Mesenchymal stem cell (in vitro differentiated cells and primary cell): ENCODE measurements around the gene TDRD7.

ENCODE experiments used
- DNase-seq: peaks from one replicate; pipeline ENCODE4 v3.0.0-alpha.2; 2013
- H2AFZ ChIP-seq: one replicate; pipeline ENCODE4 v1.6.1; 2013; ENCODE audit warnings: low read depth, mild to moderate bottlenecking, control low read depth, inconsistent platforms, low read length, moderate library complexity
- H2AK5ac ChIP-seq: 2 replicates; pipeline ENCODE4 v1.6.1; 2013; ENCODE audit warnings: low read length, moderate library complexity, mild to moderate bottlenecking, inconsistent platforms; ENCODE audit not compliant: severe bottlenecking
- H2BK120ac ChIP-seq: one replicate; pipeline ENCODE4 v1.6.1; 2013; ENCODE audit warnings: low read depth, mild to moderate bottlenecking, inconsistent platforms, low read length, moderate library complexity
- H2BK12ac ChIP-seq, 2 experiments: one replicate each; pipeline ENCODE4 v1.6.1; 2013; ENCODE audit warnings: inconsistent platforms in 2 of 2, low read length in 2 of 2, mild to moderate bottlenecking in 2 of 2, moderate library complexity in 2 of 2, control low read depth in 1 of 2
- H2BK15ac ChIP-seq: one replicate; pipeline ENCODE4 v1.6.1; 2013; ENCODE audit warnings: mild to moderate bottlenecking, low read depth, inconsistent platforms; ENCODE audit not compliant: poor library complexity, severe bottlenecking
- H2BK5ac ChIP-seq: 2 replicates; pipeline ENCODE4 v1.6.1; 2013; ENCODE audit warnings: low read depth, mild to moderate bottlenecking, low read length, control low read depth, inconsistent platforms; ENCODE audit not compliant: poor library complexity, severe bottlenecking
- H3K14ac ChIP-seq, 2 experiments: one replicate each; pipeline ENCODE4 v1.6.1; 2013; ENCODE audit warnings: inconsistent platforms in 2 of 2, low read length in 2 of 2, control low read depth in 1 of 2, mild to moderate bottlenecking in 1 of 2, moderate library complexity in 1 of 2
- H3K18ac ChIP-seq, 2 experiments: one replicate each; pipeline ENCODE4 v1.6.1; 2013; ENCODE audit warnings: inconsistent platforms in 2 of 2, low read length in 2 of 2, control low read depth in 1 of 2, low read depth in 1 of 2, mild to moderate bottlenecking in 1 of 2
- H3K23ac ChIP-seq, 2 experiments: one replicate each; pipeline ENCODE4 v1.6.1; 2013; ENCODE audit warnings: inconsistent platforms in 2 of 2, low read length in 2 of 2, mild to moderate bottlenecking in 2 of 2, moderate library complexity in 2 of 2, control low read depth in 1 of 2
- H3K27ac ChIP-seq: 2 replicates; pipeline ENCODE4 v1.5.1; 2013; ENCODE audit warnings: mild to moderate bottlenecking, moderate library complexity, low read length, control low read depth, inconsistent platforms; ENCODE audit not compliant: poor library complexity, severe bottlenecking
- H3K27me3 ChIP-seq, 2 experiments: 2 replicates each; pipeline versions ENCODE4 v1.6.1 to v1.7.0; 2013; ENCODE audit warnings: low read length in 2 of 2, mild to moderate bottlenecking in 2 of 2, moderate library complexity in 2 of 2, control low read depth in 1 of 2, inconsistent platforms in 1 of 2; ENCODE audit not compliant: control insufficient read depth in 1 of 2, insufficient read depth in 1 of 2
- H3K36me3 ChIP-seq, 2 experiments: 2 replicates each; pipeline versions ENCODE4 v1.6.1 to v1.7.0; 2013; ENCODE audit warnings: low read length in 2 of 2, control low read depth in 1 of 2, inconsistent platforms in 1 of 2, low read depth in 1 of 2, mild to moderate bottlenecking in 1 of 2; ENCODE audit not compliant: insufficient read depth in 2 of 2, control insufficient read depth in 1 of 2
- H3K4ac ChIP-seq, 2 experiments: one replicate each; pipeline ENCODE4 v1.6.1; 2013; ENCODE audit warnings: inconsistent platforms in 2 of 2, low read length in 2 of 2, mild to moderate bottlenecking in 2 of 2, moderate library complexity in 2 of 2, control low read depth in 1 of 2, low read depth in 1 of 2
- H3K4me1 ChIP-seq: 2 replicates; pipeline ENCODE4 v1.6.1; 2013; ENCODE audit warnings: low read depth, low read length, control low read depth; ENCODE audit not compliant: control insufficient read depth, insufficient read depth
- H3K4me2 ChIP-seq: 2 replicates; pipeline ENCODE4 v1.6.1; 2013; ENCODE audit warnings: low read length, mild to moderate bottlenecking, inconsistent platforms; ENCODE audit not compliant: poor library complexity, severe bottlenecking
- H3K4me3 ChIP-seq, 2 experiments: 2 replicates each; pipeline versions ENCODE4 v1.5.1 to v1.7.0; 2013; ENCODE audit warnings: low read length in 2 of 2, mild to moderate bottlenecking in 2 of 2, control low read depth in 1 of 2, low read depth in 1 of 2; ENCODE audit not compliant: insufficient read depth in 1 of 2
- H3K79me1 ChIP-seq: replicated peaks from 2 replicates; pipeline ENCODE4 v1.6.1; 2013; ENCODE audit warnings: mild to moderate bottlenecking, control low read depth, low read length, inconsistent platforms; ENCODE audit not compliant: poor library complexity, severe bottlenecking
- H3K9ac ChIP-seq: 2 replicates; pipeline ENCODE4 v1.7.0; 2013; ENCODE audit warnings: mild to moderate bottlenecking, low read length, moderate library complexity
- H3K9me3 ChIP-seq: 2 replicates; pipeline ENCODE4 v1.7.0; 2013; ENCODE audit warnings: mild to moderate bottlenecking, low read length; ENCODE audit not compliant: control insufficient read depth
- H4K8ac ChIP-seq: one replicate; pipeline ENCODE4 v1.6.1; 2013; ENCODE audit warnings: inconsistent platforms, mild to moderate bottlenecking, low read length, moderate library complexity
- H4K91ac ChIP-seq: one replicate; pipeline ENCODE4 v1.6.1; 2013; ENCODE audit warnings: mild to moderate bottlenecking, low read length, inconsistent platforms
- WGBS: methylation state at CpG from one replicate; pipeline ENCODE4 v1.1.7; 2013; ENCODE audit warnings: mixed read lengths; 5-methylcytosine and 5-hydroxymethylcytosine counted together

The TDRD7 gene

GRCh38 chr9:97500263-97500662 lies 88.4 kb downstream of the TDRD7 start:
- DNase-seq, result no peak
- no peak overlapping the region for H2BK15ac ChIP-seq
- H3K27ac ChIP-seq, result no peak overlapping the region
- H3K27me3 ChIP-seq, result peaks cover 42 to 43% of the 10 kb centered on the region in 2 experiments
- H3K18ac ChIP-seq, result no peak overlapping the region
- H3K14ac ChIP-seq, result no peak overlapping the region
- H3K9ac ChIP-seq, result no peak overlapping the region
- H4K8ac ChIP-seq, result no peak overlapping the region
- no peaks in the 10 kb centered on the region for H3K9me3 ChIP-seq
- H2AK5ac ChIP-seq, result no peak overlapping the region
- H3K36me3 ChIP-seq, result peaks cover 0 to 13% of the 10 kb centered on the region in 2 experiments
- H4K91ac ChIP-seq, result no peak overlapping the region
- no peak overlapping the region for H3K4me2 ChIP-seq
- H2BK5ac ChIP-seq, result no peak overlapping the region
- no peak overlapping the region for H3K23ac ChIP-seq
- H3K4ac ChIP-seq, result no peak overlapping the region
- H3K4me3 ChIP-seq, result no peak overlapping the region
- no peaks in the 10 kb centered on the region for H3K79me1 ChIP-seq
- no peak overlapping the region for H2BK12ac ChIP-seq
- 65% methylated on average over 4 of the region's 5 CpGs for WGBS
- peaks cover 19% of the 10 kb centered on the region for H3K4me1 ChIP-seq
- no peak overlapping the region for H2AFZ ChIP-seq
- H2BK120ac ChIP-seq, result no peak overlapping the region

- H3K9ac ChIP-seq, result peak overlapping the region; percentile 71
- DNase-seq, result no peak
- no peak overlapping the region for H2BK120ac ChIP-seq
- peak overlapping the region; percentile 87 for H3K4me2 ChIP-seq
- no peak overlapping the region for H3K23ac ChIP-seq
- no peak overlapping the region for H3K4ac ChIP-seq
- no peak overlapping the region for H4K8ac ChIP-seq
- no peak overlapping the region for H3K27ac ChIP-seq
- H2AK5ac ChIP-seq, result no peak overlapping the region
- no peak overlapping the region for H3K18ac ChIP-seq
- WGBS, result 7% methylated on average over 4 of the region's 6 CpGs
- no peak overlapping the region for H4K91ac ChIP-seq
- no peak overlapping the region for H2BK15ac ChIP-seq
- peaks cover 42 to 48% of the 10 kb centered on the region in 2 experiments for H3K27me3 ChIP-seq
- no peak overlapping the region for H2BK5ac ChIP-seq
- no peak overlapping the region for H2AFZ ChIP-seq
- H3K4me3 ChIP-seq, result peak overlapping the region in 1 of 2 experiments; percentile 76
- no peaks in the 10 kb centered on the region for H3K79me1 ChIP-seq
- peaks cover 0 to 10% of the 10 kb centered on the region in 2 experiments for H3K36me3 ChIP-seq
- H3K9me3 ChIP-seq, result no peaks in the 10 kb centered on the region
- no peak overlapping the region for H2BK12ac ChIP-seq
- no peak overlapping the region for H3K14ac ChIP-seq
- H3K4me1 ChIP-seq, result peaks cover 19% of the 10 kb centered on the region
Measured at GRCh38 chr9:97500765-97501176, 88.9 kb downstream of the TDRD7 start.

GRCh38 chr9:97501177-97501971 lies 89.5 kb downstream of the TDRD7 start, which contains the start of gene TMOD1:
Gene TMOD1 (plus strand): TSS chr9:97501666. CDS start chr9:97524189, 22,523 bp downstream.
- no peak within 1 kb of the TSS for H2BK12ac ChIP-seq
- peak within 1 kb of the TSS; percentile 65 for H2AFZ ChIP-seq
- peaks cover 42 to 54% of the 10 kb centered on the region in 2 experiments for H3K27me3 ChIP-seq
- no peak within 1 kb of the TSS for H4K91ac ChIP-seq
- under 1% methylated on average over 33 of the region's 87 CpGs for WGBS
- H3K23ac ChIP-seq, result peak within 1 kb of the TSS in 1 of 2 experiments; percentile 34
- no peaks in the 10 kb centered on the region for H3K79me1 ChIP-seq
- H3K4me3 ChIP-seq, result peak within 1 kb of the TSS; percentile 58 to 76
- no peak within 1 kb of the TSS for H2BK5ac ChIP-seq
- H3K9me3 ChIP-seq, result no peaks in the 10 kb centered on the region
- H3K27ac ChIP-seq, result no peak within 1 kb of the TSS
- peak within 1 kb of the TSS; percentile 91 for H3K4me2 ChIP-seq
- no peak within 1 kb of the TSS for H2AK5ac ChIP-seq
- H3K4me1 ChIP-seq, result peaks cover 19% of the 10 kb centered on the region
- H3K14ac ChIP-seq, result no peak within 1 kb of the TSS
- no peak within 1 kb of the TSS for H3K4ac ChIP-seq
- H2BK120ac ChIP-seq, result no peak within 1 kb of the TSS
- peak; percentile 48 for DNase-seq
- peak within 1 kb of the TSS; percentile 71 for H3K9ac ChIP-seq
- H3K36me3 ChIP-seq, result peaks cover 0 to 7% of the 10 kb centered on the region in 2 experiments
- H4K8ac ChIP-seq, result no peak within 1 kb of the TSS
- peak within 1 kb of the TSS; percentile 3 for H2BK15ac ChIP-seq
- H3K18ac ChIP-seq, result no peak within 1 kb of the TSS

- Histone ChIP-seq H2BK15ac (peak overlapping the region; percentile 3), H3K23ac (no peak overlapping the region), H4K8ac (no peak overlapping the region), H2AK5ac (no peak overlapping the region), H3K4me1 (peaks cover 19% of the 10 kb centered on the region), H3K4me3 (peak overlapping the region; percentile 58 to 72), H3K9ac (no peak overlapping the region), H3K4me2 (peak overlapping the region; percentile 91), H2BK120ac (no peak overlapping the region), H4K91ac (no peak overlapping the region), H3K18ac (no peak overlapping the region), H3K9me3 (no peaks in the 10 kb centered on the region), H3K14ac (no peak overlapping the region), H3K27ac (no peak overlapping the region), H2BK12ac (no peak overlapping the region), H2BK5ac (no peak overlapping the region), H3K36me3 (peaks cover 0 to 3% of the 10 kb centered on the region in 2 experiments), H3K79me1 (no peaks in the 10 kb centered on the region), H2AFZ (no peak overlapping the region), H3K4ac (no peak overlapping the region), H3K27me3 (peaks cover 42 to 56% of the 10 kb centered on the region in 2 experiments)
- DNase-seq, result no peak
- WGBS, result under 1% methylated on average over 30 of the region's 30 CpGs
Measured at GRCh38 chr9:97501972-97502221, 90.0 kb downstream of the TDRD7 start.
